Type B pancreatic cell (in vitro differentiated cells): Measurements from ENCODE around the gene PTH1R. TPM values are rescaled to one million over a fixed set of nuclear protein-coding genes. Genes with fewer than 3 reads are reported as not detected.
A peak's percentile ranks its signal among the peaks of the same experiment; 100 is the strongest.

ENCODE experiments used
- DNase-seq: peaks from one replicate; pipeline ENCODE4 v3.0.0; 2021; ENCODE audit warnings: mixed read lengths; ENCODE audit not compliant: unreplicated experiment; ENCODE audit errors: extremely low spot score
- H3K27ac Mint-ChIP-seq: 2 replicates; pipeline ENCODE4 v1.8.0; 2021; ENCODE audit warnings: mild to moderate bottlenecking, mixed read lengths
- H3K27me3 Mint-ChIP-seq: 2 replicates; pipeline ENCODE4 v1.8.0; 2021; ENCODE audit warnings: mixed read lengths
- H3K36me3 Mint-ChIP-seq: 2 replicates; pipeline ENCODE4 v1.8.0; 2021; ENCODE audit warnings: mixed read lengths
- H3K4me1 Mint-ChIP-seq: one replicate; pipeline ENCODE4 v1.8.0; 2021; ENCODE audit warnings: mixed read lengths; ENCODE audit not compliant: unreplicated experiment
- H3K4me3 Mint-ChIP-seq: 2 replicates; pipeline ENCODE4 v1.8.0; 2021; ENCODE audit warnings: mild to moderate bottlenecking, mixed read lengths
- H3K9me3 Mint-ChIP-seq: 2 replicates; pipeline ENCODE4 v1.8.0; 2021; ENCODE audit warnings: mixed read lengths
- total RNA-seq: library from RNA; stranded (reverse); gene quantifications from 2 replicates; pipeline ENCODE4 v1.2.1, GENCODE V29; 2021; ENCODE audit warnings: low replicate concordance
- TF ChIP-seq, protein P1 (sequence below): fragments of 200-600 bp; sonication (generic); conservative IDR thresholded peaks from 2 replicates; pipeline ENCODE4 v1.5.0; 2021; ENCODE audit warnings: antibody characterized with exemption, mild to moderate bottlenecking

Gene PTH1R
- total RNA-seq, 1 donor from 2014 or later = 63.0 TPM

DNA sequence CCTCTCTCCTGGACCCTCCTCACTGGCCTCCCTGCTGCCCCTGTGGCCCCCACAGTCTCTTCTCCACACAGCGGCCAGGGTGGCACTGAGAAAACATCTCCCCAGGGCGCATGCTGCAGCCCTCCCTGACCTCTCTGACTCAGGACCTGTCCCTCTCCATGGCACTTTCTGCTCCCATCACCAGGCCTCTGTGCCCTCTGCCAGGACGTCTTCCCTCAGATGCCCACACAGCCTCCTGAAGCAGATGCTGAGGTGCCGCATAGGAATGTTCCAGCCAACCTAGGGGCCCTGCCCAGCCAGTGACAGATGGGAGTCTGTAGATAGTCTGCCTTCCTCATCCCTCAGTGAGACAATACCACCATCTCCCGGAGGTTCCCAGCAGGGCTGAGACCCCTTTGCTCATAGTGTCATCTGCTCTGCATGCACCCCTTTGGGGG, 22.9 kb upstream of the PTH1R start:
- Mint-ChIP-seq H3K36me3 (no peaks in the 10 kb centered on the region), H3K9me3 (no peaks in the 10 kb centered on the region), H3K4me1 (peaks cover 30% of the 10 kb centered on the region), H3K4me3 (no peak overlapping the region), H3K27me3 (peaks cover 4% of the 10 kb centered on the region), H3K27ac (no peak overlapping the region)
- peak; percentile 51 for DNase-seq
- TF ChIP-seq, protein P1, sequence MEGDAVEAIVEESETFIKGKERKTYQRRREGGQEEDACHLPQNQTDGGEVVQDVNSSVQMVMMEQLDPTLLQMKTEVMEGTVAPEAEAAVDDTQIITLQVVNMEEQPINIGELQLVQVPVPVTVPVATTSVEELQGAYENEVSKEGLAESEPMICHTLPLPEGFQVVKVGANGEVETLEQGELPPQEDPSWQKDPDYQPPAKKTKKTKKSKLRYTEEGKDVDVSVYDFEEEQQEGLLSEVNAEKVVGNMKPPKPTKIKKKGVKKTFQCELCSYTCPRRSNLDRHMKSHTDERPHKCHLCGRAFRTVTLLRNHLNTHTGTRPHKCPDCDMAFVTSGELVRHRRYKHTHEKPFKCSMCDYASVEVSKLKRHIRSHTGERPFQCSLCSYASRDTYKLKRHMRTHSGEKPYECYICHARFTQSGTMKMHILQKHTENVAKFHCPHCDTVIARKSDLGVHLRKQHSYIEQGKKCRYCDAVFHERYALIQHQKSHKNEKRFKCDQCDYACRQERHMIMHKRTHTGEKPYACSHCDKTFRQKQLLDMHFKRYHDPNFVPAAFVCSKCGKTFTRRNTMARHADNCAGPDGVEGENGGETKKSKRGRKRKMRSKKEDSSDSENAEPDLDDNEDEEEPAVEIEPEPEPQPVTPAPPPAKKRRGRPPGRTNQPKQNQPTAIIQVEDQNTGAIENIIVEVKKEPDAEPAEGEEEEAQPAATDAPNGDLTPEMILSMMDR = no peak

DNA sequence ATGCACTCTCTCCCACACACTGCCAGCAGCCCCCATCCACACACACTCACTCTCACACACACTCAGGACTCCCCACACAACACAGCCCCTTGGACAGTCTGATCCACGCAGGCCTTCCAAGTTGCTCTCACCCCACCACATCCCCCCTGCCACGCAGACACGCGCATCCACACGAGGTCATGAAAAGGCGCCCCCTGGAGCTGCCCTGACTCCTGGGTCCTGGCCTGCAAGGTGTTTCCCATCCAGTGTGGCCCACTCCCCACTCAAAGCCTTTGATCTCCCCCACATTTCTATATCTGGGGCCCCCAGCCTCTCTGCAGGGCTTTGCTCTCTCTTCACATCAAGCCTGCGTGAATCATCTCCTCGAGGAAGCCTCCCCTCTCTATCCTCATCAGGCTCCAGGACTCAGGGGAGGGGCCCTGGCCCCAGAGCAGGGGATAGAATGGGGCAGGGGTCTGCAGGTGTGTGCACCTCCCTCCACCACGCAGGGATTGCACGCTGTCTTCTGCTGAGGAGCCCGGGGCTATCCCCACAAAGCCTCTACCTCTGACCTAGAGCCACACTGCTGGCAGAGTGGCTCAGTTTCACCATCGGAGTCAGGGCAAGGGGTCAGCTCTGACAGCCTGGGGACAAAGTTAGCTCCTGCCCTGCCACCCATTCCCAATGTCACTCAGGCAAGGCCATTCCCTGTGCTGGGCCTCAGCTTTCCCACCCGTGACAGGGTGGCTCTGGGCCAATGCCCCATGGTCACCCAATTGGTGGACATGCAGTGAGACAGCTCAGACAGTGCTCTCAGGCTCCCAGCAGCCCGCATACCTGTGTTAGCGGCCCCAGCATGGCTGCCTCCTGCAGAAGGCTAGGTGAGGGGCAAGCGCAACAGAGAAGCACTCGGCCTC, 20.7 kb upstream of the PTH1R start:
- Mint-ChIP-seq H3K4me3 (no peak overlapping the region), H3K27me3 (peaks cover 4% of the 10 kb centered on the region)

DNA sequence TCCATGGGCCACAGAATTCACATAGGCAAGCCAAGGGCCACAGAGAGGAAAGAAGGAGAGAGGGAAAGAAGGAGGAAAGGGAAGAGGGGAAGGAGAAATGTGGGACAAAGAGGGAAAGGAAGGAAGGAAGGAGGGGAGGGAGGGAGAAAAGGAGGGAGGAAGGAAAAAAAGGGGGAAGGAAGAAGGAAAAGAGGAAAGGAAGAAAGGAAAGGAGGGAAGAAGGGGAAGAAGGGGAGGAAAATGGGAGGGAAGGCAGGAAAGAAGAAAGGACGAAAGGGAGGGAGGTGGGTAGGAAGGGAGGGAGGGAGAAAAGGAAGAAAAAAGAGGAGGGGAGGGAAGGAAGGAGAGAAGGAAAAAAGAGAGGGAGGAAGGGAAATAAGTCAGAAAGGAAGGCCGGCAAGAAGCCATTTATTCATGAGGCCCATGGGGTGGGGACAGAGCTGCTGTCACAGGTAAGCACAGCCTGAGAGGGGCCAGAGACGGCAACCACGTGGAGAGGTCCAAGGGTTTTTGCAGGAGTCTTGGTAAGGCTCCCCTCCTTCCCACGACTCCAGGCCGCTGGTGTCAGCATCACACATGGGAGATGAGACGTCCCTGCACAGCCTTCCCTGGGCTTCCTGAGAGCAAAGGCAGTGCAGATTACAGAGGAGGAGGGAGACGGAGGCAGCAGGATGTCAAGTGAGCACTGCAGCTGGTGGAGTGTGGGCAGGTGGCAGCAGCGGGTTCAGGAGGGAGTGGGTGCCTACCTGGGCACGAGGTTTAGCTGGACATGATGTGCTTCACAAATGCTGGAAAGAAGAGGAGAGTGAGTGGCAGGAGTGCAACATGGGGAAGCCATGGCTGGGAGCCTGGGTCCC, 19.8 kb upstream of the PTH1R start:
- H3K4me3 Mint-ChIP-seq = no peak overlapping the region
- H3K36me3 Mint-ChIP-seq = no peaks in the 10 kb centered on the region
- H3K4me1 Mint-ChIP-seq = peaks cover 25% of the 10 kb centered on the region
- TF ChIP-seq, protein P1 = no peak
- no peaks in the 10 kb centered on the region for H3K9me3 Mint-ChIP-seq
- H3K27ac Mint-ChIP-seq = no peak overlapping the region
- DNase-seq = no peak
- peaks cover 4% of the 10 kb centered on the region for H3K27me3 Mint-ChIP-seq

More for the DNA sequence above, 20.7 kb upstream of the PTH1R start:
- Mint-ChIP-seq H3K9me3 (no peaks in the 10 kb centered on the region), H3K36me3 (no peaks in the 10 kb centered on the region), H3K4me1 (peaks cover 31% of the 10 kb centered on the region), H3K27ac (peak overlapping the region; percentile 59)
- DNase-seq = no peak
- TF ChIP-seq, protein P1 = no peak

DNA sequence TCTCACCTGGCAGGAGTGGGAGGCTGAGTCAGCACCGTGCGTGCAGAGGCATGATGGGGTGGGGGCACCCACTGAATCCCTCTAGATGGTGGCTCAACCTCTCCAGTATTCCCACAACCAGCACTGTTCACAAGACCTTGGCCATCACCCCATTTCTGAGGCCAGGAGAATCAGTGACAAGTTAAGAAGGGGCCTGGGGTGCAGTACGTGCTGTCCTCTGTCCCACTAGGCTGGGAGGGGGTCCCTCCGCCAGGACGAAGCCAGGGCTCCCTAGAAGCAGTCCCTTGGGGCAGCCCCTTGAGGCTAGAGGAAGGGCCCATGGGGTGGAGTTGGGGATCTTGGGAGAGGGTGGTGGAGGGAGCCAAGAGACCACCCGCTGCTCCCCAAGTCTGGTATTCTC, 19.1 kb upstream of the PTH1R start:
- H3K9me3 Mint-ChIP-seq = no peaks in the 10 kb centered on the region
- no peak overlapping the region for H3K4me3 Mint-ChIP-seq
- peaks cover 25% of the 10 kb centered on the region for H3K4me1 Mint-ChIP-seq
- DNase-seq = no peak
- H3K27me3 Mint-ChIP-seq = peaks cover 4% of the 10 kb centered on the region
- H3K36me3 Mint-ChIP-seq = no peaks in the 10 kb centered on the region
- H3K27ac Mint-ChIP-seq = no peak overlapping the region
- TF ChIP-seq, protein P1 = no peak

DNA sequence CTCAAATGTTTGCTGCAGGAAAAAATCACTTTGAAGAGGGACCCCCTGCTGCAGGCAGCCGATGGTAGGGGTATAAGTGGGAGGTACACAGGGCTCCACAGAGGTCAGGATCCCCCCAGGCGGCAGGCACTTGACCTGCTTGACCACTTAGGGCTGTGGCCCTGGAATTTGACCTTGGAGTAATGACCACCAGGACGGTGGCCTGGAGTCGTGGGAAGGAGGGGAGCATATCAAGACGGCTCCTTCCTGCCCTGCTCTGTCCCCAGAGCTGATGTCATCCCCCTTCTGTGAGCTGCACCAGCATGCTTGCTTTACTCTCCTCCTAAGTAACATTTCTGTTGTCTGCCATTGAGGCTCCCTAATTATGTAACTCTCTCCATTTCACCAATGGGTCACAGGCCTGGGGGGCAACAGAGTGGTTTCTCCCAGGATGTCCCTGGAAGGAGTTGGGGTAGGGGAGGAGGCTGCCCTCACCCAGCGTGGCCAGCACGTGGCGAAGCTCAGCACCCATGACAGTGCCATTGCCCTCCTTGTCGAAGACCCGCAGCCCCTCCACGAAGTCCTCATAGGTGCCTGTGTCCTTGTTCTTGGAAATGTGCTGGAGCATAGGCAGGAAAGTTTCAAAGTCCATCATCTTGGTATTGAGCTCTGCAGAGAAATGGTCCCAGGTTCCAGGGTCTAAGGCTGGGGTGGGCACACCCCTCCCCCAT, 18.4 kb upstream of the PTH1R start:
- no peak for DNase-seq

More for the DNA sequence above, 18.4 kb upstream of the PTH1R start:
- no peaks in the 10 kb centered on the region for H3K36me3 Mint-ChIP-seq
- no peaks in the 10 kb centered on the region for H3K9me3 Mint-ChIP-seq
- peaks cover 32% of the 10 kb centered on the region for H3K4me1 Mint-ChIP-seq
- H3K4me3 Mint-ChIP-seq = no peak overlapping the region
- H3K27me3 Mint-ChIP-seq = peaks cover 4% of the 10 kb centered on the region
- no peak overlapping the region for H3K27ac Mint-ChIP-seq
- TF ChIP-seq, protein P1 = no peak
